Tibial nerve (tissue), 4 donors: ENCODE data around the gene BCL2.

Experiments used
- EP300 ChIP-seq, 2 donors: sonication (generic); formaldehyde crosslinking; IDR thresholded peaks; one replicate each; pipeline ENCODE4 v1.6.1; 2017; ENCODE audit warnings: antibody characterized with exemption in 2 of 2, mild to moderate bottlenecking in 1 of 2
- POLR2A ChIP-seq, 2 donors: fragments of 450-650 bp; IDR thresholded peaks; one replicate each; pipeline ENCODE4 v1.6.1; 2017; ENCODE audit warnings: antibody characterized with exemption in 2 of 2, mild to moderate bottlenecking in 2 of 2, moderate library complexity in 2 of 2
- TF ChIP-seq, protein P1 (sequence below), 5 experiments: fragments of 200-600 bp in 3 of 5; fragments of 450-650 bp in 2 of 5; sonication (generic) in 3 of 5; IDR thresholded peaks; one replicate each; pipeline ENCODE4 v1.5.1; 2016 to 2019; ENCODE audit warnings: antibody characterized with exemption in 5 of 5, mild to moderate bottlenecking in 3 of 5, moderate library complexity in 2 of 5

DNA sequence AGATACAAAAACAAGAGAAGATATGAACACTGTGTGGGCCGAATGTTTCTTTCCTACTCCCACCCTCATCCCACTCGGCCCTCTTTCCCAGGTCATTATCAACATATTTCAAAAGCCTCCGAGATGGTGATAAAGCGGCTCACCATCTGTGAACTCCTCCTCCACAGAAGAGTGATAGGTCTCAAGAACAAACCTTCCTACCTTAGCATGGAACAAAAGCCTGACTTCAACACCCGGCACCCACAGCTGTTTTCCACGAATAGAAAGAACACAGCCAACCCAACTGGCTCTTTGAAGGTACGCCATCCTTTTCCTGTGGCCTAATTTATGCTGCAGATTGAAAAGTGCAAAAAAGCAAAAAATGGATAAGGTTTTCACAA, 28.8 kb downstream of the BCL2 start:
- TF ChIP-seq, protein P1, sequence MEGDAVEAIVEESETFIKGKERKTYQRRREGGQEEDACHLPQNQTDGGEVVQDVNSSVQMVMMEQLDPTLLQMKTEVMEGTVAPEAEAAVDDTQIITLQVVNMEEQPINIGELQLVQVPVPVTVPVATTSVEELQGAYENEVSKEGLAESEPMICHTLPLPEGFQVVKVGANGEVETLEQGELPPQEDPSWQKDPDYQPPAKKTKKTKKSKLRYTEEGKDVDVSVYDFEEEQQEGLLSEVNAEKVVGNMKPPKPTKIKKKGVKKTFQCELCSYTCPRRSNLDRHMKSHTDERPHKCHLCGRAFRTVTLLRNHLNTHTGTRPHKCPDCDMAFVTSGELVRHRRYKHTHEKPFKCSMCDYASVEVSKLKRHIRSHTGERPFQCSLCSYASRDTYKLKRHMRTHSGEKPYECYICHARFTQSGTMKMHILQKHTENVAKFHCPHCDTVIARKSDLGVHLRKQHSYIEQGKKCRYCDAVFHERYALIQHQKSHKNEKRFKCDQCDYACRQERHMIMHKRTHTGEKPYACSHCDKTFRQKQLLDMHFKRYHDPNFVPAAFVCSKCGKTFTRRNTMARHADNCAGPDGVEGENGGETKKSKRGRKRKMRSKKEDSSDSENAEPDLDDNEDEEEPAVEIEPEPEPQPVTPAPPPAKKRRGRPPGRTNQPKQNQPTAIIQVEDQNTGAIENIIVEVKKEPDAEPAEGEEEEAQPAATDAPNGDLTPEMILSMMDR (IDR thresholded peaks at IDR 0.05): no peak
- TF ChIP-seq POLR2A (IDR thresholded peaks at IDR 0.05) (no peak), EP300 (IDR thresholded peaks at IDR 0.05) (no peak)
